ENCODE data around the gene AK8.

The AK8 gene

GRCh38 chr9:132679946-132680625 lies 198.0 kb downstream of the AK8 start:
- TF ChIP-seq CTCF (conservative IDR thresholded peaks at IDR 0.05; ENCODE audit: low read depth): no peak
- no peak overlapping the region for H3K27ac ChIP-seq
- ChIA-PET CTCF (no interaction called here), POLR2A (ENCODE audit: low non-redundant PET) (no interaction called here)
- DNase-seq (ENCODE audit: low spot score): no peak

- TF ChIP-seq CTCF (conservative IDR thresholded peaks at IDR 0.05; ENCODE audit: low read depth): no peak
- ChIA-PET POLR2A (ENCODE audit: low non-redundant PET) (no interaction called here), CTCF (no interaction called here)
- no peak overlapping the region for H3K27ac ChIP-seq
- no peak for DNase-seq (ENCODE audit: low spot score)
Observed at GRCh38 chr9:132677976-132678375, 200.1 kb downstream of the AK8 start.

Data from RWPE1 (cell line).